ENCODE results near the gene YKT6. TPM values are rescaled to one million over a fixed set of nuclear protein-coding genes. Genes with fewer than 3 reads are reported as not detected.

Gene YKT6
- total and polyA plus RNA-seq, 7 donors: 47.7 to 153 (median 68.7) TPM

DNA sequence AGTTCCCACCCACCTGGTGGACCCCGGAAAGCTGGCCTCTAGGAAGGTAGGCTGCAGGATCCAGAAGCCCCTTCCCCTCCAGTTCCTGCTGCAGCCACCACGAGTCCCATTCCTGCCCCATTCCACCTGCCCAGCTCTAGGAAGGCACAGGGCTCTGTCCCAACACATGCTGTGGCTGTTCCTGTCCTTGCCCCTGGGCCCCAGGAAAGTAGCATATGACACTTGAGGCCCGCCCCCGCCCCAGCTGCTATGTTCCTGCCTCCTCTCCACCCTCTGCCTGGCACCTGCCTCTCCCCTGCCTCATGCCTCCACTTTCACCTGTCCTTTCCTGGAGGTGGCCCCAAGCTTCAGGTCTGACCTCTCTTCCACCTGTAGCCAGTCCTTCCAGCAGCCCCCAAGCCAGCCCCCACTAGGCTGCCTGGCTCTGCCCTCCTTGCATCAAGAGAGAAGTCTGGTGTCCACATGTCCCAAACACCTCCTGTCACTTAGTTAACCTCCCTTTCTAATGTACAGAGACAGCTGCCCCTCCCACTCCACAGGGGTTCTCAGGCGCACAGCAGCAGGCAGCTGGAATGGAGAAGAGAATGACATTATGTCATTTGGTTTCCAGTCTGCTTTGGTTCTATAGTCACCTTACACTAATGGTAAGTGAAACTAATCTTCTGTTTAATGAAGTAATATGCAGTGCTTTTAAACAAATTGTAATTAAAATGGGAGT, 22.7 kb downstream of the YKT6 start:
- 67 to 83% (median 71%) methylated on average over 5 of the region's 5 CpGs for WGBS, 3 donors

DNA sequence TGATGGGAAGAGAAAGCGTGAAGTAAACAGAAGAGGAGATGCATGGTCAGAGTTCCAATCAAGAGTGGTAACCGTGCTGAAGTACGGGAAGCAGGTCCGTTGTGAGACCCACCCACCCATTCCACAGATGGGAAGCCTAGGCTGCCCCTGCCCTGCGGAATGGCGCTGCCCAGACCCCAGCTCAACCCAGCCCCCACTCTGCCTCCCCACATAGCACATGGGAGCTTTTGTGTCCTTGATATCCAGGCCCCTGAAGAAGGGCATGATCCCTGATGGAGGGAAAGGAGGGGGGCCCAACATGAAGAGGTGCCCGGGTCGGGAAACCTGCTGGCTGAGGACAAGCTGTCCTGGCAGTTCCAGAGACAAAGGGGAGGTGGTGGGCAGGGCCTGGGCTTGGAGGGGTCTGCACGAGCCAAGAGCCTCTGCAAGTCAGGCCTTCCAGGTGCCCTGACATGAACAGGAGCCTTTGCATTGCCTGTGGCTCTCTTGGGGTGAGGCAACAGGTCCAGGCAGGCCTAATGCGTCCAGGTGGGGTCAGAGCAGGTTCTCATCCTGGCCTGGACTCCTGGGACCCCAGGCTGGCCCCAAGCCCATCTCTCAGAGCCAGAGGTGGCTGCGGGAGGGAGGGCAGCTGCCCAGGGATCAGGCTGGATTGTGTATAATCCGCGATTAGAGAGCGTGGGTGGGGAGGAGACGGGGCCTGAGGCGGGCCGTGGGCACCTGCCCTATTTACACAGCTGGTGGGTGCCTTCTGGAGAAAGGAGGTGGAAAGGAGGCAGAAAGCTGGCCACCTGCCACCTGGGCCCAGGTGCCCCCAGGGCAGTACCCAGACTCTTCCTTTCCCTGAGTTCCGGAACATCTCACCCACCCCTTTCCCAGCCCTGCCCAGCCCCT, 23.5 kb downstream of the YKT6 start:
- H3K9me3 ChIP-seq: no peaks in the 10 kb centered on the region
- intact Hi-C loops (cut with DNase I): no loop called here
- peaks cover 8% of the 10 kb centered on the region for H3K4me1 ChIP-seq
- H3K36me3 ChIP-seq (ENCODE audit: insufficient read depth in 1 of 2, low read depth in 1 of 2): no peaks in the 10 kb centered on the region
- DNase-seq (peak; percentile 9 to 50), ATAC-seq (no peak)
- H3K4me3 ChIP-seq: no peak overlapping the region
- TF ChIP-seq, protein P1, sequence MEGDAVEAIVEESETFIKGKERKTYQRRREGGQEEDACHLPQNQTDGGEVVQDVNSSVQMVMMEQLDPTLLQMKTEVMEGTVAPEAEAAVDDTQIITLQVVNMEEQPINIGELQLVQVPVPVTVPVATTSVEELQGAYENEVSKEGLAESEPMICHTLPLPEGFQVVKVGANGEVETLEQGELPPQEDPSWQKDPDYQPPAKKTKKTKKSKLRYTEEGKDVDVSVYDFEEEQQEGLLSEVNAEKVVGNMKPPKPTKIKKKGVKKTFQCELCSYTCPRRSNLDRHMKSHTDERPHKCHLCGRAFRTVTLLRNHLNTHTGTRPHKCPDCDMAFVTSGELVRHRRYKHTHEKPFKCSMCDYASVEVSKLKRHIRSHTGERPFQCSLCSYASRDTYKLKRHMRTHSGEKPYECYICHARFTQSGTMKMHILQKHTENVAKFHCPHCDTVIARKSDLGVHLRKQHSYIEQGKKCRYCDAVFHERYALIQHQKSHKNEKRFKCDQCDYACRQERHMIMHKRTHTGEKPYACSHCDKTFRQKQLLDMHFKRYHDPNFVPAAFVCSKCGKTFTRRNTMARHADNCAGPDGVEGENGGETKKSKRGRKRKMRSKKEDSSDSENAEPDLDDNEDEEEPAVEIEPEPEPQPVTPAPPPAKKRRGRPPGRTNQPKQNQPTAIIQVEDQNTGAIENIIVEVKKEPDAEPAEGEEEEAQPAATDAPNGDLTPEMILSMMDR (IDR thresholded peaks at IDR 0.05): no peak
- H3K27me3 ChIP-seq (ENCODE audit: insufficient read depth in 3 of 3, low read length in 2 of 3): peaks cover 0 to 1% (median 0%) of the 10 kb centered on the region in 3 donors
- 67 to 81% (median 77%) methylated on average over 16 to 18 of the region's 18 CpGs for WGBS, 3 donors
- no peak overlapping the region for H3K27ac ChIP-seq

More for the DNA sequence above, 22.7 kb downstream of the YKT6 start:
- Histone ChIP-seq H3K4me1 (peaks cover 9% of the 10 kb centered on the region), H3K4me3 (no peak overlapping the region), H3K9me3 (no peaks in the 10 kb centered on the region), H3K27ac (no peak overlapping the region), H3K36me3 (ENCODE audit: insufficient read depth in 1 of 2, low read depth in 1 of 2) (no peaks in the 10 kb centered on the region), H3K27me3 (ENCODE audit: insufficient read depth in 3 of 3, low read length in 2 of 3) (peaks cover 0 to 1% (median 0%) of the 10 kb centered on the region in 3 donors)
- DNase-seq: peak in 1 of 2 donors; percentile 35
- no peak for ATAC-seq
- TF ChIP-seq, protein P1 (IDR thresholded peaks at IDR 0.05): no peak
- intact Hi-C loops (cut with DNase I): no loop called here

DNA sequence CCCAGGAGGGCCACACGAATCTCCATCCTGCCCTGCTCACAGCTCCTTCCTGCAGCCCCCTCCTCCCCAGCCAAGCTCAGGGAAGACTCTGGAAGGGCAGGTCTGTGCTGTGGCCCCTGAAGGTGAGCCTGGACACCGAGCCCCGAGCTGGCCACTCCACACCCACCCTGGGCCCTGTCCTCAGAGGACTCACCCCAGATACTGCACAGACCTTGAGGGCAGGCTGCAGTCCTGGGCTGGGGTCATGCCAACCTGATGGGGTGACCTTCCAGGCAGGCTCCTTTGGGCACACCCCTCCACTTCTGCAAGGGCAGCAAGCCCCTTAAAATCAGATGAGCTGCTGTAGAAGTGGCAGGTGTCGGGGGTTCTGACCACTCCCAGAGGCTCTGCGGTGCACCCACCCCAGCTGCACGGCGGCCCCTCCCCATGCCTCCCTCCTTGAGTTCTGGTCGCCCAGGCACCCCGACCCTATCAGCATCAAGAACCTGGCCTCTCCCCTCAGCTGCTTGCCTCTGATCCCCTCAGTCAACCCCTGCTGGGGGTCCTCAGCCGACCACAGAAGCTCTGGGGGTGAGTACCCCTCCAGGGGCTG, 24.3 kb downstream of the YKT6 start:
- Histone ChIP-seq H3K36me3 (ENCODE audit: insufficient read depth in 1 of 2, low read depth in 1 of 2) (no peaks in the 10 kb centered on the region), H3K4me1 (peaks cover 8% of the 10 kb centered on the region), H3K9me3 (no peaks in the 10 kb centered on the region), H3K4me3 (no peak overlapping the region), H3K27ac (no peak overlapping the region), H3K27me3 (ENCODE audit: insufficient read depth in 3 of 3, low read length in 2 of 3) (peaks cover 0 to 1% (median 0%) of the 10 kb centered on the region in 3 donors)
- peak in 1 of 4 donors; percentile 6 for ATAC-seq
- 61 to 73% (median 61%) methylated on average over 9 to 10 of the region's 10 CpGs for WGBS, 3 donors
- intact Hi-C loops (cut with DNase I): no loop called here
- DNase-seq: peak; percentile 9 to 39
- TF ChIP-seq, protein P1 (IDR thresholded peaks at IDR 0.05): no peak

DNA sequence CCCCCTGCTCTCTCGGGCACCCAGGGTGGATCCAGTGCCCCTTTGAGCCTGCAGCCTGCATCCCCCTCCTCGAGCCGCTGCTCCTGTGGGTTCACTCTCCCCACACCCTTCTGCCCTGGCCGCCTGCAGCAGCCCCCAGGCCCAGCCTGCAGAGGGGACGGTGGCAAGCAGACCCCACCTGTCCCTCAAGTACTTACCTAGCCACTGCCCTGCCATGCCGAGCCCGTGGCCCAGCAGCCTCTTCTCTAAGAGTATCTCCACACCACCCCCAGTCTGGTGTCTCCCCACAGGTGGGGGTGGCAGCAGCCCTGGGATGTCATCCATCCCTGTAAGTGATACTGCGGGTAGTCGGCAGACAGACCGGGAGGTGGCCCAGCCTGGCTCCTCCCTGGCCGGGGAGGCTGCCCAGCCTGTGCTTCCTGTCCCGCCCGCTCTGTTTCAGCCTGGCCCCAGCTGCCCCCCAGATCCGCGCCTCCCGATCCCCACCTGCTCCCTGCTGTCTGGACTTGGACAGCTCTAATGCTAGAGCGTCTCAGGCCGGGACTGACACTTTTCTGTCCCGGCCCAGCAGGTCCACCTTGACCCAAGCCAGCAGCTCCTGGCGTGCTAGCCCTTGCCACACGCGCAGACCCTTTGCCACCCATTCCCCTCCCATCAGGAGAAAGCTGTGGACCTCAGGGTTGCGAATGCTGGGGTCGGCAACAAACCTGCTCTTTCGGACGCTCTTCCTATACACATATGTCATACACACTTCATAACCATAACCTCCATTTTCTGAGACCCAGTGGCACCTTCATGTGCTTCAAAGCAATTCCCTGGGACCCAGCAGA, 25.0 kb downstream of the YKT6 start:
- peak; percentile 40 to 69 for DNase-seq
- Histone ChIP-seq H3K4me3 (no peak overlapping the region), H3K36me3 (ENCODE audit: insufficient read depth in 1 of 2, low read depth in 1 of 2) (peaks cover 0 to 3% of the 10 kb centered on the region in 2 donors), H3K27me3 (ENCODE audit: insufficient read depth in 3 of 3, low read length in 2 of 3) (peaks cover 0 to 1% (median 0%) of the 10 kb centered on the region in 3 donors), H3K9me3 (no peaks in the 10 kb centered on the region), H3K27ac (peak overlapping the region; percentile 68), H3K4me1 (peaks cover 8% of the 10 kb centered on the region)
- 16 to 30% (median 29%) methylated on average over 23 to 26 of the region's 26 CpGs for WGBS, 3 donors
- TF ChIP-seq, protein P1 (IDR thresholded peaks at IDR 0.05): no peak
- peak; percentile 78 to 89 (median 84) for ATAC-seq
- intact Hi-C loops (cut with DNase I): no loop called here

Data from psoas muscle (tissue), 8 donors.